ENCODE measurements around the gene NEK10. TPM values are rescaled to one million over a fixed set of nuclear protein-coding genes. Genes with fewer than 3 reads are reported as not detected.

The NEK10 gene
- total RNA-seq, 1 experiment from 2014 or later = 11.5 TPM

GRCh38 chr3:27097182-27097581, 272.0 kb downstream of the NEK10 start:
- DNase-seq (ENCODE audit: low spot score) = no peak

GRCh38 chr3:27095553-27096222, 273.5 kb downstream of the NEK10 start:
- no peak for DNase-seq (ENCODE audit: low spot score)

GRCh38 chr3:27094721-27095120, 274.5 kb downstream of the NEK10 start:
- no peak for DNase-seq (ENCODE audit: low spot score)

- DNase-seq (ENCODE audit: low spot score) = no peak
These were observed 275.4 kb downstream of the NEK10 start for GRCh38 chr3:27093771-27094170.

- no peak for DNase-seq (ENCODE audit: low spot score)
These were observed 278.7 kb downstream of the NEK10 start for GRCh38 chr3:27090275-27091041.

GRCh38 chr3:27089645-27090044, 279.5 kb downstream of the NEK10 start:
- DNase-seq (ENCODE audit: low spot score) = no peak

- no peak for DNase-seq (ENCODE audit: low spot score)
These were observed 280.1 kb downstream of the NEK10 start for GRCh38 chr3:27089068-27089467.

- no peak for DNase-seq (ENCODE audit: low spot score)
These were observed 283.1 kb downstream of the NEK10 start for GRCh38 chr3:27085829-27086730.

- DNase-seq (ENCODE audit: low spot score) = no peak
These were observed 287.1 kb downstream of the NEK10 start for GRCh38 chr3:27081992-27082607.

GRCh38 chr3:27081566-27081965, 287.6 kb downstream of the NEK10 start:
- DNase-seq (ENCODE audit: low spot score) = no peak

- peak; percentile 71 for DNase-seq (ENCODE audit: low spot score)
These were observed 289.0 kb downstream of the NEK10 start for GRCh38 chr3:27080258-27080525.

- peak; percentile 56 for DNase-seq (ENCODE audit: low spot score)
These were observed 289.5 kb downstream of the NEK10 start for GRCh38 chr3:27079427-27080257.

- DNase-seq (ENCODE audit: low spot score) = no peak
These were observed 290.8 kb downstream of the NEK10 start for GRCh38 chr3:27078246-27078913.

- DNase-seq (ENCODE audit: low spot score) = no peak
These were observed 292.2 kb downstream of the NEK10 start for GRCh38 chr3:27076815-27077630.

GRCh38 chr3:27074914-27075313, 294.3 kb downstream of the NEK10 start:
- DNase-seq (ENCODE audit: low spot score) = peak; percentile 35

- DNase-seq (ENCODE audit: low spot score) = no peak
These were observed 295.3 kb downstream of the NEK10 start for GRCh38 chr3:27073912-27074311.

GRCh38 chr3:27072810-27073651, 296.2 kb downstream of the NEK10 start:
- DNase-seq (ENCODE audit: low spot score) = no peak

GRCh38 chr3:27060336-27060735, 308.8 kb downstream of the NEK10 start:
- no peak for DNase-seq (ENCODE audit: low spot score)
